SW 1271 (cell line): Measurements from ENCODE around the gene PLEKHD1.

Experiments used
- DNase-seq, 2 experiments: peaks; one replicate each; lab custom pipeline; 2025; lab: John Stamatoyannopoulos, UW

PLEKHD1 gene

DNA sequence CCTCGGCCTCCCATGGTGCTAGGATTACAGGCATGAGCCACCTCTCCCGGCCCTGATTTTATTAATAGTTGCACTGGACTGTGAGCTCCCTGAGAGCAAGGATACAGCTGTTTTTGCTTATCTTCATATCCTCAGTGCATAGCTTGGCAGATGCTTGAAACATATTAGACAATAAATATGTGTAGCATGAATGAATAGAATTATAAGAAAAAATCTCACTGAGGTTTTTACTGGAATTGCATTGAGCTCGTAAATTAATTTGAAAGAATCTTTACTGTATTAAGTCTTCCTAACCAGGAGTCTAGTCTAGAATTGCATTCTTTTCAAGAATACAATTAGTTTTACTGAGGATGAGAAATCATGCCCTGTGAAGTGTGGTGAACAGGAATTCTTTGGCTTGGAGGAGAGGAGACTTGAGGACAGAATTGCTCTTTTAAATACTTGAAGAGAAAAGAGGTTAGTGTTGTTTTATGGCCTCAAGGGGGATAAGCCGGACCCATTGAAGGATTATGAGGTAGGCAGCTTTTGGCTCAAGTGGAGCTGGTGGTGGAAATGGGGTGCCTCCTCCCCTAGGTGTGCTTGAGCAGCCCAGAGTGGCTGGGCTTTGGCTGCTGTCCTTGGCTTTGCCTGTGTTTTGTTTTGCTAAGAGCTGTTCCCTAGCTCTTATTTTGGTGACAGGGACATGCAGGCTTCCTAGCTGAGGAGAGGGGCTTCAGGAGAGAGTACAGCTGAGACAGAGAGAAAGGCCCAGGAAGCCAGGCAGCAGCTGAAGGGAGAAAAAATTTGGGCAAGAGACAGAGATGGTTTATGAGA lies 34.0 kb downstream of the PLEKHD1 start:
- DNase-seq: no peak

DNA sequence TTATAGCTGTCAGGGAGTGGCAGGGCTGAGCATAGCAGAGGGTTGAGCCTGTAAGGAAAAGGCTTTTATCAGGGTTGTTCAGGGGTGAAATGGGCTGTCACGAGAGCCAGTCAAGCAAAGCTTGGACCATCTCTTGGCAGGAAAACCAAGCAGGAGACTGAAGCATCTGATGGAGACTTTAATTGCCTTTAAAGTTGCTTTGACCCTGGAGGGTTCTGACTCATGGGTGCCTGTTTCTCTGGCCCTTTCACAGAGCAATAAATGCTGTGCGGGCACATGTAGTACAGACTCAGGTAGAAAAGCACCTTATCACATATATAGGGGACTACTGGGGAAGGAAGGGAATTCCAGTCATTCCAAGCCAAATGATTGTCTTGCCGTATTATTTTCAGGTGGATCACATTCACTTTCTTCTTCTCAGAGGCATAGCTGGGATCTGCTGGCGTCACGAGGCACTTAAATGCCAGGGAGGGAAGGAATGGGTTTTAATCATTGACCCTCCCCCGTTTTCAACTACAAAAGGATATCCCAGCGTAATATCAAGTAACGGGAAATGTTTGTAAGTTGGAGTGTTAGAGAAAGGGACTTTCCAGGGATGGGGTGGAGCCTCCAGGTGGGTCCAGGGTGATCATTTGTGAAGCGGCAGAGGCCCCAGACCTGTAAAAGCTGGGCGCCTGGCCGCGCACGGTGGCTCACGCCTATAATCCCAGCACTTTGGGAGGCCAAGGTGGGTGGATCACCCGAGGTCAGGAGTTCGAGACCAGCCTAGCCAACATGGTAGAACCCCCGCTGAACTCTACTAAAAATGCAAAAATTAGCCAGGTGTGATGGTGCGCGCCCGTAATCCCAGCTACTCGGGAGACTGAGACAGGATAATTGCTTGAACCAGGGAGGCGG lies 34.9 kb downstream of the PLEKHD1 start:
- DNase-seq: no peak

DNA sequence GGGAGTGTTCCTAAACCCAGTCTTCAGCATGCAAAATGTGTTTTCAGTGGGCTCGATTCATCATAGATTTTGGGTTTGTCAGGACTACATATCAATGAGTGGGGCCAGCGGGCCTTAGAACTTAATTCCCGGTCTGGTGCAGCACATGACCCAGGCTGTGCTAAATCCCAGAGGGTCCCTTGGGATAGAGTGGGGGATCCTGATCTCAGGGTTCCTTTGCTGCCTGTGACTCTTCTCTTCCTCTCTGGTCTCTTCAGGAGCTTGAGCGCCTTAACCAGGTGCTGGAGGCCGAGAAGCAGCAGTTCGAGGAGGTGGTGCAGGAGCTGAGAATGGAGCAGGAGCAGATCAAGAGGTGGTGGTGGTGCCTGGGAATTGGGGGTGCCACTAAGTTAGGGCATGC lies 37.5 kb downstream of the PLEKHD1 start:
- no peak for DNase-seq

DNA sequence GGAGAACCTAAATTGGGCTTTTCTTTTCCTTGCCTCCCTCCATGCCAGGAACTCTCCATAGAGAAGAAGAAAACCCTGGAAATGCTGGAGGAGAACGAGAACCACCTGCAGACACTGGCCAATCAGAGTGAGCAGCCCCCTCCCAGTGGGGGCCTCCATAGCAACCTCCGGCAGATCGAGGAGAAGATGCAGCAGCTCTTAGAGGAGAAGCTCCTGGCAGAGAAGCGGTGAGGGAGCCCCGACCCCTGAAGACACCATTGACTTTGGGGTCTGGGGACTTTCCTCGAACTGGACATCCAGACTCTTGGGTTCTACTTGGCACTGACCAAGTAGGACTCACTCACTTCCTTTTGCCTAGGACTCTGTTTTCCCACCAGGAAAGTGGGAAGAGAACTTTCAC lies 41.4 kb downstream of the PLEKHD1 start:
- DNase-seq: no peak

DNA sequence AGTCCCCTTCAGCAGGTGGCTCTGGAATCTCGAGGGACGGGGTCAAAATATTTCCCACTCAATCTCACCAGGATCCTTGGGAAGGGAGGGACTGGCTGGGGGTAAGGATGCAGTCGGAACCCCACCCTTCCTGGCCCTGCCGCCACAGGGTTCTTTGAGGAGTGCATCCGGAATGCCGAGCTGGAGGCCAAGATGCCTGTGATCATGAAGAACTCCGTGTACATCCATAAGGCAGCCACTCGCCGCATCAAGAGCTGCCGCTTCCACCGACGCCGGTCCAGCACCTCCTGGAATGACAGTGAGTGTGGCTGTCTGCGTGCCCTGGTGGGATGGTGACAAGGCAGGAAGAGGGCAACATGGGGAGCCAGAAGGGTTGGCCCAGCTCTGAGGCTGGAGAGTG lies 43.1 kb downstream of the PLEKHD1 start:
- DNase-seq: no peak

DNA sequence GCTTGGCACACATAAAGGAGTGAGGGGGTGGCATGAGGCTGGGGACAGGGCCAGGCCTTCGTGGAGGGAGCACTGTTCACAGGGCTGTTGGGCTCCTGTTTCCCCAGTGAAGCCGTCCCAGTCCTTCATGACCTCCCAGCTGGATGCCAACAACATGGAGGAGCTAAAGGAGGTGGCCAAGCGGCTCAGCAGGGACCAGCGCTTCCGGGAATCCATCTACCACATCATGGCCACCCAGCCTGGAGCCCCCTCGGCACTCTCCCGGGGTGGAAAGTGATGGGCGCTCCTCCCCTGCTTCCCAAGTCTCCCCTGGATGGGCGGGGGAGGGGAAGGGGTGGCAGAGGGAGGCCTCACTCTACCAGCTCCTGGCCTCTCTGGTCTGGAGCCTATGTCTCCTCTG lies 43.6 kb downstream of the PLEKHD1 start:
- no peak for DNase-seq

DNA sequence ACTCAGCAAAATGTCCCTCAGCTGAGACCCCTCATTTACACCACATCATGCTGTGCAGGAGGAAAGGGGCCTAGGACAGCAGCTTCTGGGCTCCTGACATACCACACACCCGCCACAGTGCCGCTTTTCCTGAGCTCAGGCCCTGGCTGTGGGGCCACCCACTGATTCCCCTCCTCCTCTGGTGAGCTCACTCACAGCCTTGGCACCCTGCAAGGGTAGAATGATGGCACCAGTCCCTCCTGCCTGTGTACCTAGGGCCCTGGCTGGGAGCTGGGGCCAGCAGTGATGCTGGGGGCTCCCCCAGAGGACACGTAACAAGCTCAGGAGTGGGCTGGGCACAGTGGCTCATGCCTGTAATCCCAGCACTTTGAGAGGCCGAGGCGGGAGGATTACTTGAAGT lies 44.4 kb downstream of the PLEKHD1 start:
- DNase-seq: no peak

DNA sequence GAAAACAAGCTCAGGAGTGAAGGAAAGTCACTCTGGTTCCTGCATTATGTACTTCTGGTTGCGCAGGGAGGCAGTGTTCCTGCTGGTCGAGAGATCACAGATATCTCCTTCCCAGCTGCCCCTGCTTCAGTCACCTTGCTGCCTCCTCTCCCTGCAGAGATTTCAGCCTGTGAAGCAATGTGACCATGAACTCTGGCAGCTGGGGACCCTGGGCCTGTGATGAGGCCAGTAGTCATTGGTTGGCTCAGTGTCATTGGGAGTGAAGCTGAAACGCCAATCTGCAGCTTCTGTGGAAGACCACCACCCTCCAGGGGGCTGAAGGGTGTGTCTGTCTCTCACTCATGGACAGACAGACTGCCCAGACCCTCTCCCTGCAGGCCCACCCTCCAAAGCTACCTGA lies 45.0 kb downstream of the PLEKHD1 start:
- no peak for DNase-seq

DNA sequence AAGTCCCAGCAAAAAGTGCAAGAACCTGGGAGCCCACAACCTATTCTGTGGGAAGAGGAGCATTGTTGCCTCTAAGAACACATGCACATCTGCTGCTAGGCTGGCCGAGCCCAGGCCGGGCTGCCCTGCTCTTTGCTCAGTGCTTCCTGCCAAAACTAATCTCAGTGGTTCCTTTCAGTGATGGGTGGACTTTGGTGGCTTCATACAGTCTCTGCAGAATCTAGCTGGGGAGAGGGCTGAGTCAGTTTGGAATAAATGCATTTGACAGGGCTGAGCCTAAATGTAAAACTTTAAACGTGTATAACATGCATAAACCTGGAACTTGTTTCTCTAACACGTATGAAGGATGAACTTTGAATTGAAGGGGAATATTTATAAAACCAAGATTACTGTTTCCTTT lies 45.6 kb downstream of the PLEKHD1 start:
- DNase-seq: no peak

DNA sequence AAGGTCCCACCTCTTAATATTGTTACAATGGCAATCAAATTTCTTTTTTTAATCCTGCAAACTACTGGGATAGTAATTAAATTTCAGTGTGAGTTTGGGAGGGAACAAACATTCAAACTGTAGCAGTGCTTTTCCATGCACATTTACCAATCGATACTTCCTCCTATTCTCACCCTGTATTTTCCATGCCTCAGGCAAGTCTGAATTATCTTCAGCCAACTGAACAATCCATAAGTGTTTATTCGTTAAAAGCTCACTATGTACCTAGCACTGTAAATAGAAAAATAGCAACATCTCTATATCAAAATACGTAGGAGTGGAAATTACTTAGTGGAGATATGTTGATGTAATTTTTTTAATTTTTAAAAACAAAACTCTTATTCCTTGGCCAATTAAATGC lies 46.6 kb downstream of the PLEKHD1 start:
- no peak for DNase-seq

DNA sequence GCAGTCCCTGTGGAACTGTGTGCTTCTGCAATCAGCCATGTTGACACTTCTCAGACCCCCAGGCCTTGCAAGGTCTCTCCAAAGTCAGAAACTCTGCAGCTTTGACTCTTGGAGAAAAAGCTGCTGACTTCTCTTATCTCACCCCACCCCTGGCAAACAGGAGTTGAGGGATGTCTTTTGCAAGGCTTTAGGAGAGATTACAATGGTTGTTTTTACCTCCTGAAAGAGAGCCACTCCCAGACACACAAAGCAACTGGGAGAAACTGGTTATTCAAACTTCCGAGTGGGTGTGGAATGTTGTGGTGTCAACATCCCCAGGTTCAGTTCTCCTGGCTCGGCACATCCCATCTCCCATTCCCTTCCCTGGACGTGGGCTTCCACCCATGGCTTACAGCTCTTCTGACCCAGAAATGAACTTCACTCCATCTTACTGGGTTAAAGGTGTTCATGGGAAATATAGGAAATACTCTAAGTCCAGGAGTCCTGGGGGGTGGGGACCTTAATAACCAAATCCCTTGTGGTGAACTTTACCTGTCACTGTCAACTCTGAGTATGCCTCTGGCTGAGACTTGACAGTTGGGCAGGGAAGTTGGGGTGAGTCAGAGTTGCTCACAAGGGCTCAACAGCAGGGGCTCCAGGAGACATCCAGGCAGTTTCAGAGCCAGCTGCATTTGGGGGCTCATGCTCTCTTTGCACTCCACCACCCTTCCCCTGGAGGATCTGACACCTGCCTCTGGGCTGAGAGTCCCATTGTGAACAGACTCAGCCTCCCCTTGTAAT lies 48.2 kb downstream of the PLEKHD1 start:
- no peak for DNase-seq

DNA sequence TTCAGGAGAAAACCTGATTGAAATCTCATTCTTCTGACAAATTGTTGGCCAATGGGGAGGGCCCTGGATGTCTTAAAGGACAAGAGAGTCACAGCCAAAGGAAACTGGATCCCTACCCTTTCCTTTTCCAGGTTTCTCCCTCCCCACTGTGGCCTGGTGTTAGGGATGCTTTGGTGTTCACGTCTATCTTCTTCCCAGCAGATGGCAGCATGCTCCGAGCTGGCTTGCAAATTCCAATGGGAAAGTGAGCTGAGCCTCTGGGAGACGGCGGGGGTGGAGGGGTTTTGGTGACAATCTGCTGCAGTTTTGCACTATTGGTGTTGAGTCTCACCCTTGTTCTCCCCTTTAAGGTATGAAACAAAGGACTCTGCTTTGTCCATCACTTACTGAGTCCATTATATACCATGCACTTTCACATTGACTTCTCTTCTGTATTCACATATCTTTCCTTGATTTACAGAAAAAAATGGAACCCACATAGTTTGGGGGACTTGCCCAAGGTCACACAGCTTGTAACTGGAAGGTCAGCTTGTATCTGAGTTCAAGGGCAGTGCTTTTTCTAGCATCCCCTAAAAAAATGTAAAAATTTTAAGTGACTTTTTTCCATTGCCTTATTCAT lies 50.8 kb downstream of the PLEKHD1 start:
- peak; percentile 14 to 48 for DNase-seq

DNA sequence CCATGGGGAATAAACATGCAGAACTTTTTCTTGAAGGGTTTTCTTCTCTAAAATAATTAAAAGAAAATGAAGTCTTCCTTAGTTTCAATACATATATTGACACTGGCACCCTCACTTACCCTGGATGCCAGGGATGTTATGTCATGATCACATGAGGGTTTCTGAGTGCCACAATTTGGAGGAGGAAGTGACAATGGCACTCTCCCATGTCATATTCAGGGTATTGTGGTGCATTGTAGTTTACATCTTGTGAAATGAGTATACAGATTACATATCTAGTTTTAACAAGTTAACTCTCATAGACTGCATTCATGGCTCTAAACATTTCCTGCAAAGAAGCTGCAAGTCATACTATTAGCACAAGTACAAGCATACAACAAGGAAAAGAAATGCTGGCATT lies 52.4 kb downstream of the PLEKHD1 start:
- no peak for DNase-seq

DNA sequence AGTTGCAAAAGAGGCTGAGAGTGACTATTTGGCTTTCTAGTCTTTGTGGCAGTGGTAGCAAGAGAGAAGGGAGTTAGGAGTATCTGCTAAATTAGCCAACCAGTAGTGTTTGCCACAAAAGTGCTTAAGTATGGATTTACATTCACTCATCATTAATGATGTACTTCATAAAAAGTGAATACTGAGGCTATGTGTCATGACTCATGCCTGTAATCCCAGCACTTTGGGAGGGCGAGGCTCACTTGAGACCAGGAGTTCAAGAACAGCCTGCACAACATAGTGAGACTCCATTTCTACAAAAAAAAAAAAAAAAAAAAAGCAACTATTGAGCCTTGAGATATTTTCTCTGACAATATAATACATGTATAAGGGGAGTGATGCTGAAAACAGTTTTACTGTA lies 53.4 kb downstream of the PLEKHD1 start:
- DNase-seq: no peak

DNA sequence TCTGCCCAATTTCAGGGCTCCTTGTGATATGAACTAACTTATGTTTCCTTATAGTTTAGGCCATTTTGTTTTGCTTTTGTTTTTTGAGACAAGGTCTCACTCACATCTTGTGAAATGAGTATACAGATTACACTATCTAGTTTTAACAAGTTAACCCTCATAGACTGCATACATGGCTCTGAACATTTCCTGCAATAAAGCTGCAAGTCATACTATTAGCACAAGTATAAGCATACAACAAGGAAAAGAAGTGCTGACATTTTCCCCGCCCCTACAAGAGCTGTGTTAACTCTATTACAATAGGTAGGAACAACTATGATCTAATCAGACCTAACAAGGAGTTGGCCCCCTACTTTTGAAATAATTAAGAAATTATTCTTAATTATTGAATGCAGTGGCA lies 54.2 kb downstream of the PLEKHD1 start:
- DNase-seq: no peak

DNA sequence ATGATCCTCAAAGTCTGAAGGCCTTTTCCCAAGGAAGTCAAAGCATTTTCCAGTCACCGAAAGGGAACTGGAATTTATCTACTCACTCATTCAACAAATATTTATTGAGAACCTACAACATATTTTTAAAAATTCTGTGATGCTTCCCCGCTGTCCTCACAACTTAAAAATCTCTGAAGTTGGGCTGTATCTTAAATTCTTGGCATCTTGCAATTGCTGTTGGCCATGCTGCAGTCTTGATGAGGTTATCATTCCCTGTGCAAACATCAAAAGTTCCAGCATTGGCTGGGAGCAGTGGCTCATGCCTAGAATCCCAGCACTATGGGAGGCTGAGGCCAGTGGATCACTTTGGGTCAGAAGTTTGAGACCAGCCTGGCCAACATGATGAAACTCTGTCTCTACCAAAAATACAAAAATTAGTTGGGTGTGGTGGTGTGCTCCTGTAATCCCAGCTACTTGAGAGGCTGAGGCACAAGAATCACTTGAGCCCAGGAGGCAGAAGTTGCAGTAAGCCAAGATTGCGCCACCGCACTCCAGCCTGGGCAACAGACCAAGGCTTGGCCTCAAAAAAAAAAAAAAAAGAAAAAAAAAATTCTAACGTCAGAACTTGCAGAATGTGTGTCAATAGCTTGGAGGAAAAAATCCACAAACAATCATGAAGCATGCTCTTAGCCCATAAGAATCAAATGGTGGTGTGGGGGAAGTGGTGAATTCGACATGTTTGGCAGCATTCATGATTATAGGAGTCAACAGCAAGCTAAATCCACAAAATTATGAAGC lies 55.3 kb downstream of the PLEKHD1 start:
- DNase-seq: no peak

DNA sequence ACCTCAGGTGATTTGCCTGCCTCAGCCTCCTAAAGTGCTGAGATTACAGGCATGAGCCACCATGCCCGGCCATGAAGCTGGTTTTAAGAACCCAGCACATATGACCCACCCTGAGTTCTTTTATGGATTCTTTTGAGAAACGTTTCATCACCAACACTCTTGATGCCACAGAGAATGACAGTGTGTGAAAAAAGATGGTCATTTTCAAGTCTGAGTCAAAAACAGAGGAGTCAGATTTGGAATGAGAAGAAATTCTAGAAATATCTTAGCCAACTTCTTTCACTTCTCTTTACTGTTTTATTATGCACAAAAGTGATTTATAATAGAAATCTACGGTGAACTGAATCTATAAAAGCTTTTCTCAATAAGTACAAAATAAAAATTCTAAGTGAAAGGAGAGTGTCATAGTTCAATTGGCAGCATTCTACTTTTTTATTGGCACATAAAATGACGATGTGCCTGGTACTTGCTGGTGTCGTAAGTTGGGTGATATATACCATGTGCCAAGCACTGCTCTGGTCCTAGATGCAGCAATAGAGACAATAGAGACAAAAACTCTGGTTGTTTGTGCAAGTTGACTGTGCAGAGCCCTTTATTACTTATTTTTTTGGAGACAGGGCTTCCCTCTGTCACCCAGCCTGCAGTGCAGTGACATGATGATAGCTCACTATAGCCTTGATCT lies 56.3 kb downstream of the PLEKHD1 start:
- no peak for DNase-seq

DNA sequence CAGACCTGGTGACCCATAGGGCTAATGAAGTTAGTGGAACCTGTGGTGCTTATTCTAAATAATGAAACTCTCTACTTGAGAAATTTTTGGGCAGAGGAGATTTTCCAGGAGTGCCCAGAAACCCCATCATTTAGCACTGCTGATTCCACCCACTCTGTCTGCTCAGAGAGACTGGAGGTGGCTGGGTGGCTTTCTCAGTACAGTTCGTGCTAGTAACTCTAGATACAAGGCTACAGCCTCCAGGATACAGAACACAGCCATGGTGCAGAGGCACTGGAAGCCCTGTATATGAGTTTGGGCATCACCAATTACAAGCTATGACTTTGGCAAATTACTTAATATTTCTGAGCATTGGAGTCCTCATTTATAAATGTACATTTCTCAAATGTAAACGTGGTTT lies 57.8 kb downstream of the PLEKHD1 start:
- no peak for DNase-seq

DNA sequence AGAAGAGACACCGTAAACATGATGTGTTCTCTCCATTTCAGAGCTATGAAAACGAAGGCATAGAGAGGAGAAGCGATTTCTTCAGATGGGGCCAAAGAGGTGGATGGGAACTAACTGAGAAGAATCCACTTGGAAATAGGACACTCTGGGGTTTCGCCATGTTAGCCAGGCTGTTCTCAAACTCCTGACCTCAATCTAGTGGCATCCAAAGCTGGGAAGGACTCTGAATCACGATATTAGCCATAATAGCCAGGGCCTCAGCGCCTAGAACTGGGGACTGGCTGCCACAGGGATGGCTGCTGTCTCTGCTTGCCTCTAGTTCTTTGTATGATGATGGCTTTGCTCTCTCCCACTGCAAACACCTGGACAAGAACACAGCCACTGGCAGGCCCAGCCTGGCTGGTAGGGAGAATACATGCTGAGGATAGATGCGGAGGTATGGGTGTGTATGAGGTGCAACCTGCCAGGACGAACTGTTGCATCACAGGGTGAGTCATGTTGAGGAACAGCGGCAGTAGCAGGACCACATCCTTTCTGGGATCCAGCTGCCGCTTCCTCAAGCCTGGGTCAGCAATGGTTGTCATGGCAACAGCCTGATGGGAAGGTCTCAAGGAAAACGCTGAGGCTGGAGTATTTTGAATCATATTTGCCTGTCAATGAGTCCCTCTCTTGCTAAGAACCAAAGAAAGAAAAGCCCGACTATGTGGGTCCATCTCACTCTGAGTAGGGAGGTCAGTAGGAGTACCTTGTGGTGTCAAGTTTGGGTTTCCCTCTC lies 59.0 kb downstream of the PLEKHD1 start:
- peak; percentile 74 to 90 for DNase-seq
